ENCODE data around the gene PROCA1.
"Not testable (repeated sequence)": the region's sequence is repeated elsewhere in the genome, so short reads cannot be mapped to it uniquely, and the experiment has no call there.

The PROCA1 gene

DNA sequence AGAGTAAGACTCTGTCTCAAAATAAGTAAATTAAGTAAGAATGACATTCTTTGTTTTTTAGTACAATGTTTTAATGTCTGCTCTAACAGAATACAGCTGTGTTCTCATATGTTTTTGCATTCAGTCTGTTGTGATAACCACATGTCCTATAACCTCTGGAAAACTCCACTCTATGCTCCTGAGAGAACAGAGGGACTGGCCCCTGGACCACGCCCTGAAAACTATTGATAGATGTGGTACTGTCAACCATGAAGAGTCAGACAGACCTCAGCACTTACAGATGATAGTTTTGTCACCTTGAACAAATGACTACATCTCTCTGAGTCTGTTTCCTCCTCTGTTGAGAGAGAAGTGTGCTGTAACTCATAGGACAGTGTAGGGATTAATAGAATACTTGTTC, 41.8 kb downstream of the PROCA1 start:
- no peak for DNase-seq (ENCODE audit: low spot score)

GRCh38 chr17:28667870-28668269, 43.8 kb downstream of the PROCA1 start:
- no peak for DNase-seq (ENCODE audit: low spot score)

GRCh38 chr17:28665994-28666393, 45.7 kb downstream of the PROCA1 start:
- no peak for DNase-seq (ENCODE audit: low spot score)

GRCh38 chr17:28663723-28664122, 48.0 kb downstream of the PROCA1 start:
- DNase-seq (ENCODE audit: low spot score), result no peak

DNA sequence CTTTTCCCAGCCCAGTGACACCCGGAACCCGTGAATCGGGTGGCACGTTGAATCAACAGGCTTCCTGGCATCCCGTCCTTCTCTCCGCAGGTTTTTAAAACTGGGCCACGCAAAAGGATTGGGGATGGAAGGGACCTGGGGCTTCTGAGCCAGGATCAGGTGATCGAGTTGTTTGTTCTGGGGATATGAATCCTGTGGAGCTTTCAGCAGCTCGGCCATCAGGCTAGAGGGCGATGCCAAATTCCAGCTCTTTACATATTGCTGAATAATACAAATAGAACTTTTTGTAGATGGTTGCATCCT, 49.2 kb downstream of the PROCA1 start:
- no peak for DNase-seq (ENCODE audit: low spot score)

DNA sequence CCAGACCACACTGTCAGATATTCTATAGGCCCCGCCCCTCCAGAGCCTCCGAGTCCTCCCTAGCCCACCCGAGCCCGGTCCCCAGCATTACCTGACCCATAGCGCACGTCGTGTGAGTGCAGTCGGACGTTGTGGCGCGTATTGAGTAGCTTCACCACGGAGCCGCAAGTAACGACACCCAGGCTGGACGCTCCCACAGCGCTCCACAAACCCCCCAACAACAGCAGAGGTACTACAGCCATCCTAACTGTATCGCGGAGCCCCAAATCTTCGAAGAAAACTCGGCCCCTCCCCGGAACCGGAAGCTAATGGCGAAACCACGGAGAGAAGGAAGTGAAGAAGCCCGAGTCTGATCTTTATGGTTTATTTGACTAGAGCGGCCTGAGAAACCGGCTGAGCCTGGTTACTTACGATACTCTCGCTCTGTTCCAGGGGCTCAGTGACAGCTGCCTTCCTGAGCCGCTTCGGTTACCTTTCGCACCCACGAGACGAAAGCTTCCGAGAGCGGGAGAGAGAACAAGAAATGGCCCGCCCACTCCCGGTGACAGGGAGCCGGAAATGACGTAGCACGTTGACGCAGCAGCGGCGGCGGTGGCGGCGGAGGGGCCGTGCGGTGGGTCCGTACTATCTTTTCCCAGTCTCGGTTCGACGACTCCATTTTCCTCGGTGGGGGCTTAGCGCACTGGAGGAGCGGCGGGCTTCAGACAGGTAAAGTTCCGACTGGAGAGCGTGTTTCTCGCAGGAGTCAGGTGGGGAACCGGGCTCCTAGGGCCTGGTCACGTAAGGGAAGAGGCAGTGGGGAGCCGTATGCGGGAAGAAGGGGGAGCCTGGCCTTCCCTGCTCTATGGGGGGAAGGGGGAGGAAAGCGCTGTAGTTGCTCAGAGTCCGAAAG, 49.8 kb downstream of the PROCA1 start, which contains the start of the genes SDF2 and SUPT6H:
Gene SDF2, minus strand, starts transcription at position 272 of the 892 bp plus-strand sequence. Its CDS starts 30 bp downstream, at position 242.
Gene SUPT6H, plus strand, starts transcription at position 571 of the 892 bp plus-strand sequence. CDS start 11,197 bp downstream, outside the sequence.
- DNase-seq (ENCODE audit: low spot score), result peak; percentile 82

- not testable (repeated sequence) for DNase-seq (ENCODE audit: low spot score)
Measured at GRCh38 chr17:28659497-28659881, 52.2 kb downstream of the PROCA1 start.

DNA sequence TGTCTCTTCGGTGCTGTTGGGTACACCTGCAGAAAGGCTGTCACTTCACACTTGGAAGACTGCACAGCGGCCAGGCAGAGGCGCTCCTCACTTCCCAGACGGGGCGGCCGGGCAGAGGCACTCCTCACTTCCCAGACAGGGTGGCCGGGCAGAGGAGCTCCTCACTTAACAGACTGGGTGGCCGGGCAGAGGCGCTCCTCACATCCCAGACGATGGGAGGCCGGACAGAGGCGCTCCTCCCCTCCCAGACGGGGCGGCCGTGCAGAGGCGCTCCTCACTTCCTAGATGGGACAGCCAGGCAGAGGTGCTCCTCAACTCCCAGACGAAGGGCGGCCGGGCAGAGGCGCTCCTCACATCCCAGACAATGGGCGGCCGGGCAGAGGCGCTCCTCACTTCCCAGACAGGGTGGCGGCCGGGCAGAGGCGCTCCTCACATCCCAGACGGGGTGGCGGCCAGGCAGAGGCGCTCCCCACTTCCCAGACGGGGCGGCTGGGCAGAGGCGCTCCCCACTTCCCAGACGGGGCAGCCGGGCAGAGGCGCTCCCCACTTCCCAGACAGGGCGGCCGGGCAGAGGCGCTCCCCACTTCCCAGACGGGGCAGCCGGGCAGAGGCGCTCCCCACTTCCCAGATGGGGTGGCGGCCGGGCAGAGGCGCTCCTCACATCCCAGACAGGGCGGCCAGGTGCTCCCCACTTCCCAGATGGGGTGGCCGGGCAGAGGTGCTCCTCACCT, 52.8 kb downstream of the PROCA1 start:
- DNase-seq (ENCODE audit: low spot score), result not testable (repeated sequence)

DNA sequence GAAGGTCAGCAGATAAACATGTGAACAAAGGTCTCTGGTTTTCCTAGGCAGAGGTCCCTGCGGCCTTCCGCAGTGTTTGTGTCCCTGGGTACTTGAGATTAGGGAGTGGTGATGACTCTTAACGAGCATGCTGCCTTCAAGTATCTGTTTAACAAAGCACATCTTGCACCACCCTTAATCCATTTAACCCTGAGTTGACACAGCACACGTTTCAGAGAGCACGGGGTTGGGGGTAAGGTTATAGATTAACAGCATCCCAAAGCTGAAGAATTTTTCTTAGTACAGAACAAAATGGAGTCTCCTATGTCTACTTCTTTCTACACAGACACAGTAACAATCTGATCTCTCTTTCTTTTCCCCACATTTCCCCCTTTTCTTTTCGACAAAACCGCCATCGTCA, 53.3 kb downstream of the PROCA1 start:
- DNase-seq (ENCODE audit: low spot score), result not testable (repeated sequence)

- no peak for DNase-seq (ENCODE audit: low spot score)
Measured at GRCh38 chr17:28657756-28658155, 53.9 kb downstream of the PROCA1 start.

- no peak for DNase-seq (ENCODE audit: low spot score)
Measured at GRCh38 chr17:28655160-28655559, 56.5 kb downstream of the PROCA1 start.

All from SW480 (cell line).